ENCODE results near the gene NAA11. TPM values are rescaled to one million over a fixed set of nuclear protein-coding genes. Genes with fewer than 3 reads are reported as not detected.

The NAA11 gene
- total RNA-seq, 1 experiment from 2014 or later, result not detected

DNA sequence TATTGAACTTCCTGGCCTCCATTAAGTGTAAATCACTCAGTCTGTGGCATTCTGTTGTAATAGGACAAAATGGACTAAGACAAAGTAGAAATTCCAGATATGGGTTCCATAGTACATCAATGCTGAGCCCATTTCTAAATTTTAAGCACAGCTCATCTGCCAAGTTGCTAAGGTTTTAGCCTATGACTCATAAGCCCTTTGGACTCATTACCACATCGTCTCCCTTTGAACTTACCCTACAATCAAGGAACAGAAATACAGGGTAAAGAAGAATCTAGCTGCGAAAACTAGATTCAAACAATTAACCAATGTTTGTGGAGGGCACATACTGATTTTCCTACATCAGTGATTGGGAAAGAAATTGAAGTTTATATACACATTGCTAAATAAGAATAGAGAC is 31.8 kb downstream of the NAA11 start:
- no peaks in the 10 kb centered on the region for H3K9me3 Mint-ChIP-seq
- H3K27me3 ChIP-seq (ENCODE audit: insufficient read depth, low read length), result no peaks in the 10 kb centered on the region
- H4K91ac ChIP-seq (ENCODE audit: insufficient read length, low read depth, low read length), result no peak overlapping the region
- no peak overlapping the region for H3K9ac ChIP-seq (ENCODE audit: extremely low read depth, insufficient read length, low read length)
- TF ChIP-seq, protein P1, sequence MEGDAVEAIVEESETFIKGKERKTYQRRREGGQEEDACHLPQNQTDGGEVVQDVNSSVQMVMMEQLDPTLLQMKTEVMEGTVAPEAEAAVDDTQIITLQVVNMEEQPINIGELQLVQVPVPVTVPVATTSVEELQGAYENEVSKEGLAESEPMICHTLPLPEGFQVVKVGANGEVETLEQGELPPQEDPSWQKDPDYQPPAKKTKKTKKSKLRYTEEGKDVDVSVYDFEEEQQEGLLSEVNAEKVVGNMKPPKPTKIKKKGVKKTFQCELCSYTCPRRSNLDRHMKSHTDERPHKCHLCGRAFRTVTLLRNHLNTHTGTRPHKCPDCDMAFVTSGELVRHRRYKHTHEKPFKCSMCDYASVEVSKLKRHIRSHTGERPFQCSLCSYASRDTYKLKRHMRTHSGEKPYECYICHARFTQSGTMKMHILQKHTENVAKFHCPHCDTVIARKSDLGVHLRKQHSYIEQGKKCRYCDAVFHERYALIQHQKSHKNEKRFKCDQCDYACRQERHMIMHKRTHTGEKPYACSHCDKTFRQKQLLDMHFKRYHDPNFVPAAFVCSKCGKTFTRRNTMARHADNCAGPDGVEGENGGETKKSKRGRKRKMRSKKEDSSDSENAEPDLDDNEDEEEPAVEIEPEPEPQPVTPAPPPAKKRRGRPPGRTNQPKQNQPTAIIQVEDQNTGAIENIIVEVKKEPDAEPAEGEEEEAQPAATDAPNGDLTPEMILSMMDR (conservative IDR thresholded peaks at IDR 0.05), result no peak
- H3K36me3 Mint-ChIP-seq (ENCODE audit: insufficient read depth in 1 of 3, low read depth in 3 of 3), result no peaks in the 10 kb centered on the region
- H3K27me3 Mint-ChIP-seq (ENCODE audit: low read depth), result no peaks in the 10 kb centered on the region; the same call in 1 of the 2 replicates
- no CpG with 5 or more reads among the region's 2 CpGs for WGBS (ENCODE audit: extremely low coverage, insufficient read length, low lambda C conversion rate)
- no peak overlapping the region for H2BK20ac ChIP-seq (ENCODE audit: low read depth, low read length, poor library complexity, severe bottlenecking)
- H3K18ac ChIP-seq (ENCODE audit: insufficient read length, low read depth, low read length), result no peak overlapping the region
- no peak overlapping the region for H2BK5ac ChIP-seq (ENCODE audit: insufficient read length, low read length)
- H4K5ac ChIP-seq (ENCODE audit: insufficient read length, low read depth, low read length), result no peak overlapping the region
- no peak overlapping the region for H4K8ac ChIP-seq (replicated peaks; ENCODE audit: insufficient read length, low read depth, low read length)
- H3K79me2 ChIP-seq (ENCODE audit: insufficient read depth, low read length), result no peaks in the 10 kb centered on the region
- H2BK120ac ChIP-seq (ENCODE audit: low read depth, low read length, poor library complexity, severe bottlenecking), result no peak overlapping the region
- H3K4me3 Mint-ChIP-seq, result no peak overlapping the region
- H2AK5ac ChIP-seq (ENCODE audit: insufficient read length, low read length), result no peak overlapping the region
- H3K56ac ChIP-seq (ENCODE audit: insufficient read length, low read depth, low read length), result no peak overlapping the region
- no peak overlapping the region for H2BK15ac ChIP-seq (ENCODE audit: low read depth, low read length)
- H4K20me1 ChIP-seq (ENCODE audit: control insufficient read depth, insufficient read depth, insufficient read length), result no peaks in the 10 kb centered on the region
- H3K4ac ChIP-seq (ENCODE audit: low read depth, low read length), result no peak overlapping the region
- H2AFZ ChIP-seq (ENCODE audit: low read length), result no peak overlapping the region
- H3K14ac ChIP-seq (ENCODE audit: insufficient read depth, low read length), result no peak overlapping the region
- H3K23me2 ChIP-seq (ENCODE audit: insufficient read length, low read depth, low read length, poor library complexity, severe bottlenecking), result no peaks in the 10 kb centered on the region
- no peak overlapping the region for H2BK12ac ChIP-seq (ENCODE audit: insufficient read length, low read depth, low read length)
- no peaks in the 10 kb centered on the region for H3K4me1 ChIP-seq (ENCODE audit: insufficient read depth, low read length)
- no peak overlapping the region for H3K4me2 ChIP-seq (ENCODE audit: insufficient read depth, insufficient read length, low read length)
- no peak overlapping the region for H3K23ac ChIP-seq (ENCODE audit: insufficient read length, low read depth, low read length)
- no peak overlapping the region for H3T11ph ChIP-seq (ENCODE audit: low read length)
- no peaks in the 10 kb centered on the region for H3K9me3 ChIP-seq (ENCODE audit: control insufficient read depth, low read depth, low read length)
- H3K4me1 Mint-ChIP-seq, result no peaks in the 10 kb centered on the region
- no peak for DNase-seq
- H3K79me1 ChIP-seq (ENCODE audit: insufficient read depth, low read depth, low read length, poor library complexity, severe bottlenecking), result no peaks in the 10 kb centered on the region
- H3K27ac ChIP-seq (ENCODE audit: insufficient read length, low read depth, low read length), result no peak overlapping the region
- H3K27ac Mint-ChIP-seq, result no peak overlapping the region

Data from H9 (cell line).